GM12892 (cell line): ENCODE data around the gene TTLL11.

Source experiments
- POLR2A ChIP-seq: IDR thresholded peaks from 2 replicates; pipeline ENCODE4 v1.6.1; 2011; ENCODE audit warnings: low read depth, low read length, control low read depth
- POLR2AphosphoS5 ChIP-seq: IDR thresholded peaks from 2 replicates; pipeline ENCODE4 v1.6.1; 2011; ENCODE audit warnings: low read depth, low read length, control low read depth
- TAF1 ChIP-seq: IDR thresholded peaks from 2 replicates; pipeline ENCODE4 v1.6.1; 2011; ENCODE audit warnings: low read depth, mild to moderate bottlenecking, control low read depth, low read length, borderline replicate concordance

- TF ChIP-seq POLR2A (no peak), TAF1 (no peak), POLR2AphosphoS5 (no peak)
These were observed 33.5 kb upstream of the TTLL11 start for GRCh38 chr9:122126331-122127261.
